SU-DHL-6 (cell line): ENCODE measurements around the gene CPB1.

Experiments
- H2AFZ ChIP-seq: fragments of 200-600 bp; sonication (generic); 2 replicates; pipeline ENCODE4 v1.6.1; 2014; ENCODE audit warnings: low read depth, mild to moderate bottlenecking, moderate library complexity, mixed read lengths, antibody characterized with exemption, low read length; ENCODE audit not compliant: severe bottlenecking
- H3F3A ChIP-seq: fragments of 200-600 bp; shearing (Covaris generic); 2 replicates; pipeline ENCODE4 v1.6.0; 2016; ENCODE audit warnings: antibody characterized with exemption, mild to moderate bottlenecking; ENCODE audit not compliant: insufficient read depth
- H3K27ac ChIP-seq: fragments of 200-600 bp; sonication (generic); 2 replicates; pipeline ENCODE4 v1.5.1; 2016; ENCODE audit warnings: low read depth, mild to moderate bottlenecking, low read length, moderate library complexity, mixed read lengths
- H3K27me3 ChIP-seq: fragments of 200-600 bp; sonication (generic), shearing (Covaris generic); 2 replicates; pipeline ENCODE4 v1.6.0; 2014; ENCODE audit warnings: mild to moderate bottlenecking, low read length
- H3K36me3 ChIP-seq: fragments of 200-600 bp; sonication (generic); 2 replicates; pipeline ENCODE4 v1.6.1; 2014; ENCODE audit warnings: mild to moderate bottlenecking, low read length, mixed read lengths
- H3K4me2 ChIP-seq: fragments of 300-600, 200-600 bp; shearing (Covaris generic), sonication (generic); 2 replicates; pipeline ENCODE4 v1.6.0; 2014; ENCODE audit warnings: low read length, low read depth, mild to moderate bottlenecking; ENCODE audit not compliant: poor library complexity, severe bottlenecking
- H3K4me3 ChIP-seq: fragments of 200-600 bp; sonication (generic); 2 replicates; pipeline ENCODE4 v1.5.1; 2014; ENCODE audit warnings: antibody characterized with exemption, low read length, mild to moderate bottlenecking, mixed read lengths; ENCODE audit not compliant: insufficient read depth, poor library complexity, severe bottlenecking
- H3K79me2 ChIP-seq: fragments of 200-600 bp; sonication (generic); 2 replicates; pipeline ENCODE4 v1.6.1; 2014; ENCODE audit warnings: mild to moderate bottlenecking, low read length, moderate library complexity; ENCODE audit not compliant: insufficient read depth
- H3K9ac ChIP-seq: fragments of 200-600 bp; sonication (generic); 2 replicates; pipeline ENCODE4 v1.7.0; 2014; ENCODE audit warnings: mild to moderate bottlenecking, low read length
- H3K9me2 ChIP-seq: fragments of 200-600 bp; sonication (generic); replicated peaks from 2 replicates; pipeline ENCODE4 v1.6.1; 2014; ENCODE audit warnings: low read length; ENCODE audit not compliant: insufficient read depth
- H3K9me3 ChIP-seq: fragments of 200-600 bp; sonication (generic); 2 replicates; pipeline ENCODE4 v1.6.1; 2014; ENCODE audit warnings: low read length, mixed read lengths; ENCODE audit not compliant: insufficient read depth
- H4K20me1 ChIP-seq: fragments of 200-600 bp; sonication (generic); 2 replicates; pipeline ENCODE4 v1.6.1; 2014; ENCODE audit warnings: low read depth, mild to moderate bottlenecking, antibody characterized with exemption, low read length, moderate library complexity, mixed read lengths
- EZH2phosphoT487 ChIP-seq: fragments of 200-600 bp; sonication (generic), shearing (Covaris generic); conservative IDR thresholded peaks from 2 replicates; pipeline ENCODE4 v1.6.1; 2018; ENCODE audit warnings: mild to moderate bottlenecking, antibody characterized with exemption, low read length, moderate library complexity, mixed read lengths
- TF ChIP-seq, protein P1 (sequence below): fragments of 200-600 bp; sonication (generic); IDR thresholded peaks from one replicate; pipeline ENCODE4 v1.5.1; 2017; ENCODE audit warnings: antibody characterized with exemption, mild to moderate bottlenecking, low read length, moderate library complexity; ENCODE audit not compliant: insufficient read depth, poor library complexity, severe bottlenecking

The CPB1 gene

DNA sequence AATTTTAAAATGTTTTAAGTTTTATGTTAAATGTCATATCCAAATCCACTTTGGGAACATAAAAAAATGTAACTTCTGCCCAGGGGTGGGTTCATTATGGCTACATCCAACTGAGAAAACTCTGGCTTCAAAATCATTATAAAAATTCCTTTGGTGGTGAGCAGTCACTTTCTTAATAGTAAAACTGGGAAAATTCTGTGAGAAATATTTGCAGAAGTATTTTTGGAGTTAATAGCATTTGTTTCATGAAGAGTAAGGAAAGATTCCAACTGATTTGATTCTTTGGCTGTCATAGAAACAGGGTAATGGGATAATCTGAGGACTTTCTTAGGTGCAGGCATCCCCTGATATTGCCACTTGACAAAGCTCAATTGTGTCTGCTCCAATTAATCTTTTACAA is 76.3 kb downstream of the CPB1 start:
- Histone ChIP-seq H3K36me3 (no peaks in the 10 kb centered on the region), H3K4me2 (no peak overlapping the region), H2AFZ (no peak overlapping the region), H3K79me2 (no peaks in the 10 kb centered on the region), H3K4me3 (no peak overlapping the region), H3K9me3 (no peaks in the 10 kb centered on the region), H3K27ac (no peak overlapping the region), H3K9ac (no peak overlapping the region), H3K9me2 (no peaks in the 10 kb centered on the region), H3F3A (no peaks in the 10 kb centered on the region), H4K20me1 (no peaks in the 10 kb centered on the region), H3K27me3 (no peaks in the 10 kb centered on the region)
- TF ChIP-seq EZH2phosphoT487: no peak
- TF ChIP-seq, protein P1, sequence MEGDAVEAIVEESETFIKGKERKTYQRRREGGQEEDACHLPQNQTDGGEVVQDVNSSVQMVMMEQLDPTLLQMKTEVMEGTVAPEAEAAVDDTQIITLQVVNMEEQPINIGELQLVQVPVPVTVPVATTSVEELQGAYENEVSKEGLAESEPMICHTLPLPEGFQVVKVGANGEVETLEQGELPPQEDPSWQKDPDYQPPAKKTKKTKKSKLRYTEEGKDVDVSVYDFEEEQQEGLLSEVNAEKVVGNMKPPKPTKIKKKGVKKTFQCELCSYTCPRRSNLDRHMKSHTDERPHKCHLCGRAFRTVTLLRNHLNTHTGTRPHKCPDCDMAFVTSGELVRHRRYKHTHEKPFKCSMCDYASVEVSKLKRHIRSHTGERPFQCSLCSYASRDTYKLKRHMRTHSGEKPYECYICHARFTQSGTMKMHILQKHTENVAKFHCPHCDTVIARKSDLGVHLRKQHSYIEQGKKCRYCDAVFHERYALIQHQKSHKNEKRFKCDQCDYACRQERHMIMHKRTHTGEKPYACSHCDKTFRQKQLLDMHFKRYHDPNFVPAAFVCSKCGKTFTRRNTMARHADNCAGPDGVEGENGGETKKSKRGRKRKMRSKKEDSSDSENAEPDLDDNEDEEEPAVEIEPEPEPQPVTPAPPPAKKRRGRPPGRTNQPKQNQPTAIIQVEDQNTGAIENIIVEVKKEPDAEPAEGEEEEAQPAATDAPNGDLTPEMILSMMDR: no peak

DNA sequence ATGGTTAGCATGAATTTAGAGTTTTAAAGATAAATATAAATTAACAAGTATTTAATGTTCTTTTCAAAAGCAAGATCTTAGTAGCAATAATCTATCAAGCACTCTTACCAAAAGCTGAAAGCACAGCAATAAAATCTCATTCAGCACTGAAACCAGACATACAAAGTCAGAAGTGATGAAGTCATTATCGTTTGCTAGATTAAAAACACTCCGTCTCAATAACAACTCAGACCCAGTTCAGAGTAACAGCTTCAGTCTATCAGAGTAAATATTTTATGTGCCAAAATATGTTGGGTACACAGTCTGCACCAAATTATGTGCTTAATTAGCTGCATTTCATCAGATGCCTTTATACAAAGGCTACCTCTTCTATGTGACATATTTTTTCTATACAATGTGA is 79.1 kb downstream of the CPB1 start:
- no peak overlapping the region for H3K27ac ChIP-seq
- H3F3A ChIP-seq: no peaks in the 10 kb centered on the region
- no peak overlapping the region for H2AFZ ChIP-seq
- H3K79me2 ChIP-seq: no peaks in the 10 kb centered on the region
- no peaks in the 10 kb centered on the region for H3K9me2 ChIP-seq
- H3K4me3 ChIP-seq: no peak overlapping the region
- H3K27me3 ChIP-seq: no peaks in the 10 kb centered on the region
- H3K9ac ChIP-seq: no peak overlapping the region
- TF ChIP-seq, protein P1: no peak
- no peak for TF ChIP-seq EZH2phosphoT487
- H3K9me3 ChIP-seq: no peaks in the 10 kb centered on the region
- no peak overlapping the region for H3K4me2 ChIP-seq
- H3K36me3 ChIP-seq: no peaks in the 10 kb centered on the region
- H4K20me1 ChIP-seq: no peaks in the 10 kb centered on the region
